PC-3 (cell line): ENCODE measurements around the gene CCSER1.

Source experiments
- EZH2 ChIP-seq: fragments of 300-600 bp; sonication (generic); IDR thresholded peaks from one replicate; pipeline ENCODE4 v1.6.1; 2017; ENCODE audit warnings: antibody characterized with exemption, mild to moderate bottlenecking, low read length; ENCODE audit not compliant: unreplicated experiment
- EZH2phosphoT487 ChIP-seq: fragments of 300-600 bp; sonication (generic); IDR thresholded peaks from 2 replicates; pipeline ENCODE4 v1.6.1; 2018; ENCODE audit warnings: mild to moderate bottlenecking, antibody characterized with exemption, low read length, borderline replicate concordance

- no peak for TF ChIP-seq EZH2
- TF ChIP-seq EZH2phosphoT487 = no peak
Observed at GRCh38 chr4:90421161-90421560, 294.0 kb downstream of the CCSER1 start.
